SU-DHL-6 (cell line): ENCODE measurements around the gene ITSN1.

ENCODE experiments used
- H2AFZ ChIP-seq: fragments of 200-600 bp; sonication (generic); 2 replicates; pipeline ENCODE4 v1.6.1; 2014; ENCODE audit warnings: low read depth, mild to moderate bottlenecking, moderate library complexity, mixed read lengths, antibody characterized with exemption, low read length; ENCODE audit not compliant: severe bottlenecking
- H3F3A ChIP-seq: fragments of 200-600 bp; shearing (Covaris generic); 2 replicates; pipeline ENCODE4 v1.6.0; 2016; ENCODE audit warnings: antibody characterized with exemption, mild to moderate bottlenecking; ENCODE audit not compliant: insufficient read depth
- H3K27ac ChIP-seq: fragments of 200-600 bp; sonication (generic); 2 replicates; pipeline ENCODE4 v1.5.1; 2016; ENCODE audit warnings: low read depth, mild to moderate bottlenecking, low read length, moderate library complexity, mixed read lengths
- H3K27me3 ChIP-seq: fragments of 200-600 bp; sonication (generic), shearing (Covaris generic); 2 replicates; pipeline ENCODE4 v1.6.0; 2014; ENCODE audit warnings: mild to moderate bottlenecking, low read length
- H3K36me3 ChIP-seq: fragments of 200-600 bp; sonication (generic); 2 replicates; pipeline ENCODE4 v1.6.1; 2014; ENCODE audit warnings: mild to moderate bottlenecking, low read length, mixed read lengths
- H3K4me2 ChIP-seq: fragments of 300-600, 200-600 bp; shearing (Covaris generic), sonication (generic); 2 replicates; pipeline ENCODE4 v1.6.0; 2014; ENCODE audit warnings: low read length, low read depth, mild to moderate bottlenecking; ENCODE audit not compliant: poor library complexity, severe bottlenecking
- H3K4me3 ChIP-seq: fragments of 200-600 bp; sonication (generic); 2 replicates; pipeline ENCODE4 v1.5.1; 2014; ENCODE audit warnings: antibody characterized with exemption, low read length, mild to moderate bottlenecking, mixed read lengths; ENCODE audit not compliant: insufficient read depth, poor library complexity, severe bottlenecking
- H3K79me2 ChIP-seq: fragments of 200-600 bp; sonication (generic); 2 replicates; pipeline ENCODE4 v1.6.1; 2014; ENCODE audit warnings: mild to moderate bottlenecking, low read length, moderate library complexity; ENCODE audit not compliant: insufficient read depth
- H3K9ac ChIP-seq: fragments of 200-600 bp; sonication (generic); 2 replicates; pipeline ENCODE4 v1.7.0; 2014; ENCODE audit warnings: mild to moderate bottlenecking, low read length
- H3K9me2 ChIP-seq: fragments of 200-600 bp; sonication (generic); replicated peaks from 2 replicates; pipeline ENCODE4 v1.6.1; 2014; ENCODE audit warnings: low read length; ENCODE audit not compliant: insufficient read depth
- H3K9me3 ChIP-seq: fragments of 200-600 bp; sonication (generic); 2 replicates; pipeline ENCODE4 v1.6.1; 2014; ENCODE audit warnings: low read length, mixed read lengths; ENCODE audit not compliant: insufficient read depth
- H4K20me1 ChIP-seq: fragments of 200-600 bp; sonication (generic); 2 replicates; pipeline ENCODE4 v1.6.1; 2014; ENCODE audit warnings: low read depth, mild to moderate bottlenecking, antibody characterized with exemption, low read length, moderate library complexity, mixed read lengths
- EZH2phosphoT487 ChIP-seq: fragments of 200-600 bp; sonication (generic), shearing (Covaris generic); conservative IDR thresholded peaks from 2 replicates; pipeline ENCODE4 v1.6.1; 2018; ENCODE audit warnings: mild to moderate bottlenecking, antibody characterized with exemption, low read length, moderate library complexity, mixed read lengths
- TF ChIP-seq, protein P1 (sequence below): fragments of 200-600 bp; sonication (generic); IDR thresholded peaks from one replicate; pipeline ENCODE4 v1.5.1; 2017; ENCODE audit warnings: antibody characterized with exemption, mild to moderate bottlenecking, low read length, moderate library complexity; ENCODE audit not compliant: insufficient read depth, poor library complexity, severe bottlenecking

The ITSN1 gene

GRCh38 chr21:33811167-33812010 lies 169.1 kb downstream of the ITSN1 start:
- Histone ChIP-seq H2AFZ (no peak overlapping the region), H3K27me3 (no peaks in the 10 kb centered on the region), H3K4me3 (no peak overlapping the region), H3F3A (no peaks in the 10 kb centered on the region), H3K36me3 (no peaks in the 10 kb centered on the region), H3K9ac (no peak overlapping the region), H3K79me2 (no peaks in the 10 kb centered on the region), H3K9me2 (no peaks in the 10 kb centered on the region), H3K9me3 (no peaks in the 10 kb centered on the region), H3K4me2 (no peak overlapping the region), H4K20me1 (no peaks in the 10 kb centered on the region), H3K27ac (no peak overlapping the region)
- TF ChIP-seq EZH2phosphoT487, result no peak
- TF ChIP-seq, protein P1, sequence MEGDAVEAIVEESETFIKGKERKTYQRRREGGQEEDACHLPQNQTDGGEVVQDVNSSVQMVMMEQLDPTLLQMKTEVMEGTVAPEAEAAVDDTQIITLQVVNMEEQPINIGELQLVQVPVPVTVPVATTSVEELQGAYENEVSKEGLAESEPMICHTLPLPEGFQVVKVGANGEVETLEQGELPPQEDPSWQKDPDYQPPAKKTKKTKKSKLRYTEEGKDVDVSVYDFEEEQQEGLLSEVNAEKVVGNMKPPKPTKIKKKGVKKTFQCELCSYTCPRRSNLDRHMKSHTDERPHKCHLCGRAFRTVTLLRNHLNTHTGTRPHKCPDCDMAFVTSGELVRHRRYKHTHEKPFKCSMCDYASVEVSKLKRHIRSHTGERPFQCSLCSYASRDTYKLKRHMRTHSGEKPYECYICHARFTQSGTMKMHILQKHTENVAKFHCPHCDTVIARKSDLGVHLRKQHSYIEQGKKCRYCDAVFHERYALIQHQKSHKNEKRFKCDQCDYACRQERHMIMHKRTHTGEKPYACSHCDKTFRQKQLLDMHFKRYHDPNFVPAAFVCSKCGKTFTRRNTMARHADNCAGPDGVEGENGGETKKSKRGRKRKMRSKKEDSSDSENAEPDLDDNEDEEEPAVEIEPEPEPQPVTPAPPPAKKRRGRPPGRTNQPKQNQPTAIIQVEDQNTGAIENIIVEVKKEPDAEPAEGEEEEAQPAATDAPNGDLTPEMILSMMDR, result no peak

GRCh38 chr21:33813832-33814365 lies 171.6 kb downstream of the ITSN1 start:
- Histone ChIP-seq H4K20me1 (no peaks in the 10 kb centered on the region), H3K79me2 (no peaks in the 10 kb centered on the region), H3K36me3 (no peaks in the 10 kb centered on the region), H3K9me2 (no peaks in the 10 kb centered on the region), H3K4me2 (no peak overlapping the region), H3K27me3 (no peaks in the 10 kb centered on the region), H3K27ac (no peak overlapping the region), H3K9me3 (no peaks in the 10 kb centered on the region), H3K4me3 (no peak overlapping the region), H3K9ac (no peak overlapping the region), H2AFZ (no peak overlapping the region), H3F3A (no peaks in the 10 kb centered on the region)
- TF ChIP-seq, protein P1, result no peak
- no peak for TF ChIP-seq EZH2phosphoT487

DNA sequence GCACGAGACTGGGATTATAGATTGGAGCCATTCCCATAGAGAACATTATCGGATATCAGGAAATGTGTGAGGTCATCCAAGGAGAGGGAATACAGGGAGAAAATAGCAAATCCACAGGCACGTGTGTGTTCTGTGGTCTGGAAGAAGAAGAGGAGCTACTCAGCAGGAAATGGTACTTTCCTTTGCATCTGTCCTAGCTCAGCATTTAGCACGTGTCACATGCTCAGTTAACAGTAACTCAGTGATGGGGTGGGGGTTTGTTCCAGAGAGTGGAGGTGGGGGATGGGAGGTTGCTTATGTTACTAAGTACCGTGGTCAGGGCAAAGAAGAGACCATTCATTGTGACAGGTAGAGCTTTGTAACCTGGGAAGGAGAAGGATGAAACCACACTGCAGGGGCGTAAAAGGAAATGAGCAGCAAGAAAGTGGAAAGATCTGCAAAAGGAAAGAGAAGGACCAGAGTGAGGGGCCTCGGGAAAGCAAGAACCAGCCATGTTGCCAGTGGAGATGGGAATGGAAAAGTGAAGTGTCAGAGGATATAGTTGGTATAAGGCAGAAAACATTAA lies 172.9 kb downstream of the ITSN1 start:
- Histone ChIP-seq H3K9ac (no peak overlapping the region), H3K9me2 (no peaks in the 10 kb centered on the region), H4K20me1 (no peaks in the 10 kb centered on the region), H3K27me3 (no peaks in the 10 kb centered on the region), H3K36me3 (no peaks in the 10 kb centered on the region), H3K4me3 (no peak overlapping the region), H2AFZ (no peak overlapping the region), H3K9me3 (no peaks in the 10 kb centered on the region), H3K27ac (no peak overlapping the region), H3F3A (no peaks in the 10 kb centered on the region), H3K4me2 (no peak overlapping the region), H3K79me2 (no peaks in the 10 kb centered on the region)
- no peak for TF ChIP-seq EZH2phosphoT487
- TF ChIP-seq, protein P1, result no peak
